Measurements from ENCODE around the gene VPS4A.

The VPS4A gene

DNA sequence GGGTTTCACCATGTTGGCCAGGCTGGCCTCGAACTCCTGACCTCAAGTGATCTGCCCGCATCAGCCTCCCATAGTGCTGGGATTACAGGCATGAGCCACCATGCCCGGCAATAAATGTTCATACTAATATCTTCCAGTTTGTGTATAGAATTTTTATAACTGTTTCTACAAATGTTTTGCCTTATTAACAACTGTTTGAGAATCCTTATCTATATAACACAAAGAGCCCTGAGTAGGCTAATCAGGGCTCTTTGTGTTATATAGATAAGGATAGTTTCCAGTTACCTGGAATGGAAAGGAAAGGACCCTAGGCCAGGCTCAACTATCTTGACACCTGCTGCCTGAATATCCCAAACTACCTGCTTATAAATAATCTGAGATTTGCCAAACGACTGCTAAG lies 57.7 kb downstream of the VPS4A start:
- no peak for DNase-seq

GRCh38 chr16:69371564-69371963 lies 60.4 kb downstream of the VPS4A start:
- no peak for DNase-seq

- DNase-seq, result no peak
These were observed 61.9 kb downstream of the VPS4A start for GRCh38 chr16:69373019-69373418.

Measured in activated CD4-positive, alpha-beta T cell treated with anti-CD3 and anti-CD28 coated beads for 4 hours (primary cell).